HG02588 (cell line): Measurements from ENCODE around the gene OSBP2.

Experiments used
- ATAC-seq: cut with Tn5 transposase; IDR thresholded peaks from one replicate; pipeline ENCODE4 v1.9.1; 2021; ENCODE audit warnings: mild to moderate bottlenecking, moderate library complexity; ENCODE audit not compliant: unreplicated experiment

The OSBP2 gene

DNA sequence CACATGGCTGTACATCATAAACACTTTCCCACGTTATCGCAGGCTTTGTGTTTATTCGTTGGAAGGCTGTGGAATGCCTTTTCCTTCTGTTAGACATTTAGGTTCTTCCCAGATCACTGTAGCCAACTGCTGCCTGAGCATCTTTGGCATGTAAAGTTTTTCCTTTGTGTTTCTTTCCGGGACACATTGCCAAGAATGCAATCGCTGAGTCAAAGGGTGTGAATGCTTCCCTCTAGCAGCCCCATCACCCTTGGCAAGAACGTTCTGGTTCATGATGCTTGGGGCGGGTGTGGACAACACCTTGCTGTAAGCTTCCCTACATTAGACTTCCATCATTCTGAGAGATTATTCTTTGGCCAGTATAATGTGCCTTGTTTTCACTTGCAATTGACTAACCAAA, 136.2 kb downstream of the OSBP2 start:
- ATAC-seq: no peak

DNA sequence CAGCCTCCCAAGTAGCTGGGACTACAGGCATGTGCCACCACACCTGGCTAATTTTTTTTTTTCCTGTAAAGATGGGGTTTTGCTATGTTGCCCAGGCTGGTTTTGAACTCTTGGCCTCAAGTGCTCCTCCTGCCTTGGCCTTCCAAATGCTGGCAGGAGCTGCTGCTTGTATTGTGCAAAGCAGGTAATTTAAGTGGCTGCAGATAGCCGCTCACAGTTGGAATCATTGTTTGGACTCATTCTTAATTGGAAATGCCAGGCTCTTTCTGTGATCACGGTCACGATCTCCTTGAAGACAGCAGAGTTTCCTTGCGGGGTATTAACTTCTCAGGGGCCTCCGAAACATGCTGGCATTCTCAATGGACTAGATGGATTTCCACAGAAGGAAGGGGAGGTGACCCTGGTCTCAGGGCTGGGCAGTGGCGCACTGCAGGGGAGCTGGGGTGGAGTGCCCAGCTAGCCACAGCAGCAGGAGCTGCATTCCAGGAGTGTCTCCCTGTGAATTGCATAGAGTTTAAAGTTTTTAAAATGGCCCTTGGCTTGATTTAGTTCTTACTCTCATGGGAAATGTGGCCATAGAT, 137.8 kb downstream of the OSBP2 start:
- ATAC-seq: no peak

DNA sequence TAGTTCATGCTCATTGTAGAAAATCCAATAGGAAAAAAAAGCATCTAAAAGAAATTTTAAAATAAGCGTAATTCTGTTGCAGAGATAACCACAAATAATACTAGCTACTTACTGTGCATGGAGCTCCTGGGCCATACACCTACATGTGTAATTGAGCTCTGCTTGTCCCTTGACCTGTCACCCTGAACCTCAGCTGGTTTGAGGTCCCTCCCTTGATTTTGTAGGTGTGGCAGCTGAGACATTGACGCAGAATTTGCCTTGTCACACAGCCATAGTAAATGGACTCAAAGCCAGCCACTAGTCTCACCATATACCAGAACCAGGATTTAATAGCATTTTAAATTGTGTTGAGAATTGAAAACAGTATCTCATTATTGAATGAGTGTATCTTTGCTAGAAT, 138.6 kb downstream of the OSBP2 start:
- ATAC-seq: no peak

DNA sequence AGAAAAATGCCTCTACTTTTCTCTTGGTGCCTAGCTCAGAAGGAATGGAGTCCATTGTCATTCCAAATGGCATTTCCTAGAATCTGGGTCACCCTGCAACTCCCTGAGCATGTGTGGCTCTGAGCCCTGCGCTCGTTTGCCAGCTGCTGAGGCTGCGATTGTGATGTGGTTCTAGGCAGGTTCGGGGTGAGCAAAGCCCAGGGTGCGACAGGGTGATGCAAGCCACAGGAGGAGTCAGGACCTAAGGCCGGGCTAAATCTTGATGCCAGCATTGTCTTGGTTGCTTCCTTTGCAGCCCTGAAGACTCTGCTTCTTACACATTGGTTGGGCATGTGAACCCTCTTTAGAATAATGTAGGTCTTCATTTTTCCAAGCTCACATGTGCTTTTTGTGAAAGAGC, 142.9 kb downstream of the OSBP2 start:
- no peak for ATAC-seq

DNA sequence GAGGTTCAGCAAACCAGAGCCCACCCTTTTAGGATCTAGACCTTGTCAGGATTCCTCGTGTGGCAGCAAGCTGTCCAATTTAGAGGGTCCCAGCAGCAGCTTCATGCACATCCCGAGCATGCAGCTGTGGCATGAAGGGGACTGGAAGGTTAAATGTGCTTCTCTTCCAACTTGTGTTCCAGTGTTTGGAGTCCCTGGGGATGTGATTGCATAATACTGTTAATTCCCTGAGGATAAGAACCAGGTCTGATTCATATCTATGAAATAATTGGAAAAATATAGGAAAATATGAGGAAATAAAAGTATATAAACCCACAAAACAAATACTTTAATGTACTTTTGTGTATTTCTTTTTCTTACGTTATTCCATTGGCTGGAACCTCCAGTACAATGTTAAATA, 143.4 kb downstream of the OSBP2 start:
- no peak for ATAC-seq

DNA sequence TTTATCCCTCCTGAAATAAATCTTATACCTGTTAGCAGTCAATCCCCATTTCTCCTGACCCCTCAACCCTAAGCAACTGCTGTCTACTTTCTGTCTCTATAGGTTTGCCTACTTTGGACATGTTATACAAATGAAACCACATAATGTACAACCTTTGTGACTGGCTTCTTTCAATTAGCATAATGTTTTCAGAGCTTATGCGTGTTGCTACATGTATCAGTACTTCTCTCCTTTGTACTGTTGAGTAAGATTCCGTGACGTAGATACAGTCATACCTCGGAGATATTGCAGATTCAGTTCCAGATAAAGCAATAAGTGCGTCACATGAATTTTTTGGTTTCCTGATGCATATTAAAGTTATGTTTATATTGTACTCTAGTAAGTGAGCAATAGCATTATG, 146.6 kb downstream of the OSBP2 start:
- ATAC-seq: no peak

DNA sequence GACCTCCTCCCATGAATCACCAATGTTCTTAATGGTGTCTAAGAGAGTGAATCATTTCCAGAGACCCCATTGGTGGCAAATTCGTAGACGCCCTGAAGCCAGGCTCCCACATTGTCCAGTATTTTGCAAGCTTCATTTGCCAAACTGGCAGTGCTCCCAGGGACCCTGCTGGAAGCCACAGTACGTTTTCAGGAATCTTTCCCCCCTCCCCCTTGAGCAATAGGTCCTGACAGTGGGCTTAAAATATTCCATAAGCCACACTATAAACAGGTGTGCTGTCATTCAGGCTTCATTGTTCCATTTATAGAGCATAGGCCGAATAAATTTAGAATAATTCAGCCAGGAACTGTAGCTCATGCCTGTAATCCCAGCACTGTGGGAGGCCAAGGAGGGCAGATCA, 148.6 kb downstream of the OSBP2 start:
- no peak for ATAC-seq

DNA sequence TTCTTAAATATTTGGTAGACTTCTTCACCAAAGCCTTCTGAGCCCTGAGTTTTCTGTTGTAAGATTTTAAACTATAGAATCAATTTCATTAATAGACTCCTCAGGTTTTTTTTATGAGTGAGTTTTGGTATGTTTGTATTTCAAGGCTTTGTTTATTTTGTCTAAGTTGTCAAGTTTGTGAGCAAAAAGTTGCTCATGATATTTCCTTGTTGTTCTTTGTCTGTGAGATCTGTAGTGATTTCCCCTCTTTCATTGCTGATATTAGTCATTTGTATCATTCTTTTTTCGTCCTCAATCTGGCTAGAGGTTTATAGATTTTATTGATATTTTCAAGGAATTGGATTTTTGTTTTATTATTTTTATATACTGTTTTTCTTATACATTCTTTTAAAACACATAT, 152.9 kb downstream of the OSBP2 start:
- ATAC-seq: no peak

DNA sequence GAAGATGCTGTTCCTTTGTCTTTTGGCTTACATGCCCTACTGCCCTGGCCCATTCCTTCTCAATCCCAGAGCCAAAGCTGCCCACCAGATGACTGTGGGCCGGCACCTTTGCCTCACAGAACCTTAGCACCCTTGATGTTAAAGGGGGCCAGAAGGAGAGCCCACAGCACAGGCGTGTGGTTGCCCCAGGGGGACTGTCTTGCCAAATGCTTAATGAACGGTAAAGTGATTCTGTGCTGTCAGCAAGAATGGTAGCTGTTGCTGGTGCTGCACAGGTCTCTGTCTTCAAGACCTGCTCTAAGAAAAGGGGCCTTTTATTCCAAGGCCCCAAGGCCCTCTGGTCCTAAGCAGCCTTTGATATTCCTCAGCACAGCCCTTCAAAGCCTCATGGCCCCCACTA, 160.6 kb downstream of the OSBP2 start:
- ATAC-seq: no peak

DNA sequence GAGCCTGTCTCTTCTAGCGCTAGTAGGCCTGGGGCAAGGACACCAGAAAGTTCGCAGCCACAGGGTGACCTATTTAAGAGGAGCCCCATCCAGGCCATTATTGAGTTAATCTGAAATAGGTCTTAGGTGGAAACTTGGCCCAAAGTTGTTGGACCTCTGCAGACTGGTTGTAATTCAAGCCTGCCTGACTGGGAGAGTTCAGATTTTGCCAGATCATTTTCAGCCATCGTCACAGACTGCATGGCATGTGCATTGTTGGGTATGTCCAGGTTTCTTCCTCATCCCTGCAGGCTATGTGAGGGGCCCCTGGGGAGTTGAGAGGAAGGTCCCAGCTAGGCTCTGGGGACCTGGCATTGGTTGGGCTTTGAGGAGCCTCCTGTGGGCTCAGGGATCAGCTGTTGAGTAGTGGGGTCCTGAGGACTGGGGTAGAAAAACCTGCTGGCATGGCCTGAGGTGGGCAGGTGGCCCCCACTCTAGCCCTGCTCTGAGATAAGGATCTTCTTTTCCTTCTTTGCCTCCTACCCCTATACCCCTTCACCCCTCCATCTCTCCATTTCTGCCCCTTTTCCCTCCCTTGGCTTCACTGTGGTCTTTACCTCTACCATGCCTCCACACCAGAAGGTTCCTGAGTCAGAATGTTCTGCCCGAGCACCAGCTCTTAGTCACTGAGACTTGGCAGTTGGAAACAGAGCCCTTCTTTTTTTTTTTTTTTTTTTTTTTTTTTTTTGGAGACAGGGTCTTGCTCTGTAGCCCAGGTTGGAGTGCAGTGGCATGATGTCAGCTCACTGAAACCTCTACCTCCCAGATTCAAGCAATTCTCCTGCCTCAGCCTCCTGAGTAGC, 161.2 kb downstream of the OSBP2 start:
- no peak for ATAC-seq

DNA sequence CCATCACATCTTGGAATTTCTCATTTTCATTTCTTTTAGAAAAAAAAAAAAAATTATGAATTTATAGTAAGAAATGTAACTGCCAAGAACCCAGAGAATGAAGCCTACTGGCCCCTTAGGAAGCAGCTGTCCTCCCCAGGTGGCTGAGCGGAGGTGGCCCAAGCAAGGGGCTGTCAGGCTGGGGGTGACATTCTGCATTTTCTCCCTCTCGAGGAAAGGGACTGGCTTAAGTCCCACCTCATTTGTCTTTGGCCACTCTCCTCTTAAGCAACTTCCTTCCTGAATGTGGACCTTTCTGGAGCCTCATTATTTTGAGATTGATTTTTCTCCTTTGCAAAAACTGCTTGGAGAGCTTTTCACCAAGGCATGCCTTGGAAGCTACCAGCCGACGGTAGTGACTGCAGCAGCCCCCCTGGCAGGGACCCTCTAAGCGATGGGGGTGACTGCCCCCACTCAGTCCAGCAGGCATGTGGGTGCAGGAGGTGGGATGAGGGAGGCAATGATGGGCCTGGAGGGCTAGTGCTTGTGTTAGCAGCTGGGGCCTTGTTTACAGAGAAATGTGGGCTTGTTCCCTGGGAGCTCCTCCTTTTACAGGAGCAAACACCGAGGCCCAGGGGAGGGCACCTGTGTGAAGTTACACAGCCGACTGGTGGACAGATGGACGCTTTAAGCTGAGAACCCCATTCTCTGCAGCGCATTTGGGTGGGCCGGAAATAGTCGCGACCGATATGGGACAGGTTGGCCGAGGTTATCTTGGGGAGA, 162.2 kb downstream of the OSBP2 start:
- ATAC-seq: no peak

DNA sequence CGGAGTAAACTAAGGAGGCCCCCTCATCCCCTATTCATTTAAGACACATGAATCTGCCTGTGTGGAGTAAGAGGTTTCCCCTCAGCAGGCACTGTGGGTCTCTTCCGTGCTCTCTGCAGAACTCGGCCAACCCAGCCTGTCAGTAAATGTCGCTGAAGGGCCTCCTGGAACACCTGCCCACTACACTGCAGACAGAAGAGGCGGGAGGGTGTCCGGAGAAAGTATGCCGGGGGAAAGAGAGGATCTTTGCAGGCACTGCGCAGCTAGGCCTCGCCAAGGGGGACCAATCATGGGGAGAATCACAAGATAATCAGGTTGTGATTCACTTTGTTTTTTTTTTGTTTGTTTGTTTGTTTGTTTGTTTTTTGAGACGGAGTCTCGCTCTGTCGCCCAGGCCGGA, 163.1 kb downstream of the OSBP2 start:
- no peak for ATAC-seq

DNA sequence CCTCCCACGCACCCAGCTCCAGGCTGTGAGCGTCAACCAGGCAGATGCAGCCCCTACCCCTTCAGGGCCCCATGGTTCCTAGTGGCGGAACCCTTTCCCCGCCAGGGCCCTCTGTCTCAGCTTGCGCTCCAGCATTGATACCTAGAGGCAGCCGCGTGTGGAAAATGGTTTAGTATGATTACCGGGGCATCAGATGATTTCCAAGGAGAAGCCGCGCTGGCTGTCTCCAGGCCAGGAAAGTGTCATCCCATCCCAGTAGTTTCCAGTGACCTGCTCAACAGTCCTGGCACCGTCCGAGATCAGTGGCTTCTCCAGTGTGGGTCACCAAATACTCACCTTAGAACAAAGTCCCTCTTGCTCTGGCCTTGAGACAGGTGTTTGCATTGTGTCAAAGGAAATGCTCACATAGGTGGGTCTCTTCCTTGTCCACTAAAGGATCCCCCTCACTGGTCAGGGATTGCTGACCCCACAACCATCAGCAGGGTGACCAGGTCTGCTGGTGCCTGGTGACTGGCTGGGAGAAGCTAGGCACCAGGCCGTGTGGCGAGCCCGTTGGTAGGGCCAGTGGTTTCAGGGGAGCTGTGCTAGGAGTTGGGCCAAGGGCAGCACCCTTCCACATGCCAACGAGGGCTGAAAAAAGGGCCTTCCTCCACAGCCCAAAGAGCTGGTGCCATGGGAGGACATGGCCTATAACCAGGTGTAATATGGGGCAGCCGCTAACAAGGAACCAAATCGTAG, 164.5 kb downstream of the OSBP2 start:
- no peak for ATAC-seq

DNA sequence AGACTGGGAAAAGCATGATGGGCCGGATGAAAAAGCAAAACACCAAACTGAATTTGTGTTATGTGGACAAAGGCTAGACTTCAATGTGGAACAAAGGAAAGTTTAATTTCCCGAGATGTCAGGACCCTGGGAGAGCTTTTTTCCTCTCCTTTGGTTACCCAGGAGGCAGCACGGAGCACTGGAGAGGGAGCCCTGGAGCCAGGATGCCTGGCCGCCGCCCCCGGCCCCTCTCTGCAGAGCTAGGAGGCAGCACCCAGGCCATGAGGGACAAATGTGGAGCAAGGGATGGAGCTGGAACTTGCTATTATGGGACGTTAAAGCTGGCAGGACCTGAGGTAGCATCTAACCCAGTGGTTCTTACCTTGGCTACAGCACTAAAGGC, 165.0 kb downstream of the OSBP2 start:
- ATAC-seq: no peak

DNA sequence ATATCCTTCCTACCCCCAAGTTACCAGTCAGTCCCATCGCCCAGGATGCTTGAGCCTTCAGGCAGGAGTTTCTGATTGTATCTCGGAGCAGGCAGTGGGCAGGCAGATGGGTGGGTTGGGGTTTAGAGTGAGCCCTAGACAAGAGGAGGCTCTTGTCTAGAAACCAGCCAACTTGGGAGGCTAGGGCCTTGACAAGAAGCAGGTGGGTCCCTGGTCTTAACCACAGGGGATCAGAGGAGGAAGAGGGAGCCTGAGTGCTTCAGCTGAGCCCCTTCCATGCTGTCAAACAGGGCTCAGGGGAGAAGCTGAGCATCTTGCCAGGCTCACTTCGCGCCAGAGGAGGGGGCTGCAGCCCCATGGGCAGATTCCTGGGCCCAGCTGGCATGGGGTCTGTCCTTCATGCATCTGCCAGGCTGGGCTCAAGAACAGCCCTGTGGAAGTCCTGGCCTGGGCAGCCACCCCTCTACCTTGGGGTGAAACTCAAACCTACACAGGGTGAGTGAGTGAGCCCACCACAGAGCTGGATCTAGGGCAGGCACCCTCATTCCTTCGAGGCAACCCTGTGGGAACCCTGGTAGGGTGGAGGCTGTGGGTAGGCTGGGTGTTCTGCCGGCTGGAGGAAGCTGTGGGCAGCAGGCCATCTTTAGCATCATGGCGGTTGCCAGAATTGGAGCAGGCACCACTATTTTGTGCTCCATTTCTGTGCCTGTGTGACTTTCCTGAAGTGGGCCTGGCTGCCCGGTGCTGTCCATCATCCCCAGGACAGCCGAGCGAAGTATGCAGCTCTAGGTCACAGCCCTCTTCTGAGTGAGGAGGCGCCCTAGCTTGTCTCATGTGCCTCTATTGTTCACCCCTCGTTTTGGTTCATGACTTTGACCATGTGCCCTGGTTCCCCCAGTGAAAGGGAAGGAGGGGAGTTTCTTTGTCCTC, 165.8 kb downstream of the OSBP2 start:
- no peak for ATAC-seq

DNA sequence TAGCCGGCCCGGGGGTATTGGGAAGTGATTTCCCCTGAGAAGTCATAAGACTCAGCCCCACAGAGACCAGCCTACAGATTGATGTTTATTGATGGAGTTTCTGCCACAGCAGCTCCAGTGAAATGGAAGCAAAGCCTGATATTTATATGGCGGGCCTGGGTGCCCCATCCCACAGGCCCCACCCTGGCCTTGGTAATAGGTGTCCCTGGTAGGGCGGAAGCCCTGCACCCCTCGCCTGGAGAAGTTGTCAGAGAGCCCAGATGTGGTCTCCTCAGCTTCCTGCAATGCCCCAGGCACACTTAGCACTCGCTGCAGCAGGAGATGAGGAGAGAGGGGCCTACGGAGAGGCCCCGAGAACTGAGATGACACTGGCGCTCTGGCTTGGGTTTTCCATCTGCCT, 166.5 kb downstream of the OSBP2 start:
- ATAC-seq: no peak

DNA sequence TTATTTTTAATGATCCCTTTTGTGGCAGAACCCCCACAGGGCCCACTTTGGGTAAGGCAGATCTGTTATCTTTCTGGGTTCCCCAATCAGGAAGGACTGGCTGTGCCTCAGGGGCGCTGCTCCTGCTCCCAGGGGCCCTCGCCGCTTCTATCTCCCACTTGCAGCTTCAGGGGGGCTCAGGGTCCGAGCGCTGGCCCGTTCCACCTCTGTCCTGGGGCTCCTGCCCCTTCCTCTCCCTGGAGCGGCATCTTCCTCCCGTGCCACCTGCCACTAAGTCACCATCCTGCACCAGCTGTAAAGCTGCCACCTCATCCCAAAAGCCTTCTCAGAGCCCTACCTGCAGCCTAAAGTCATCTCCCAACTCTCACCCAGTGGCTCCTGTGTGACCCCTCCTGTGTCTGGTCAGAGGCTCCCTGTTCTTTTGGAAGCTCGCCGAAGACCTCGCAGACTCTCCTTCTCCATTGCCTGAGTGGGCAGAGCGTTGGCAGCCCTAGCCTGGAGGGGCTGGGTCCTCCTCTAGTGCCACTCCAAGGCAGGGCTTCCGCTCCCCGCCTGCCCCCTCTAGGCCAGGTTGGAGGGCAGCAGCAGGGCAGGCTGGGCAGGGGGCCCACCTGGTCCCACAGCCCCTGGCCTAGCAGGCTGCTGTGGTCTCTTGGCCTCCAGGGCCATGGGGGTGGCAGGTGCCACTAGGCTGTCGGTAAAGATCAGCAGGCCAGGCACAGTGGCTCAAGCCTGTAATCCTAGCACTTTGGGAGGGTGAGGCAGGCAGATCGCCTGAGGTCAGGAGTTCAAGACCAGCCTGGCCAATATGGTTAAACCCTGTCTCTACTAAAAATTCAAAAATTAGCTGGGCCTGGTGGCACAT, 167.2 kb downstream of the OSBP2 start:
- no peak for ATAC-seq

DNA sequence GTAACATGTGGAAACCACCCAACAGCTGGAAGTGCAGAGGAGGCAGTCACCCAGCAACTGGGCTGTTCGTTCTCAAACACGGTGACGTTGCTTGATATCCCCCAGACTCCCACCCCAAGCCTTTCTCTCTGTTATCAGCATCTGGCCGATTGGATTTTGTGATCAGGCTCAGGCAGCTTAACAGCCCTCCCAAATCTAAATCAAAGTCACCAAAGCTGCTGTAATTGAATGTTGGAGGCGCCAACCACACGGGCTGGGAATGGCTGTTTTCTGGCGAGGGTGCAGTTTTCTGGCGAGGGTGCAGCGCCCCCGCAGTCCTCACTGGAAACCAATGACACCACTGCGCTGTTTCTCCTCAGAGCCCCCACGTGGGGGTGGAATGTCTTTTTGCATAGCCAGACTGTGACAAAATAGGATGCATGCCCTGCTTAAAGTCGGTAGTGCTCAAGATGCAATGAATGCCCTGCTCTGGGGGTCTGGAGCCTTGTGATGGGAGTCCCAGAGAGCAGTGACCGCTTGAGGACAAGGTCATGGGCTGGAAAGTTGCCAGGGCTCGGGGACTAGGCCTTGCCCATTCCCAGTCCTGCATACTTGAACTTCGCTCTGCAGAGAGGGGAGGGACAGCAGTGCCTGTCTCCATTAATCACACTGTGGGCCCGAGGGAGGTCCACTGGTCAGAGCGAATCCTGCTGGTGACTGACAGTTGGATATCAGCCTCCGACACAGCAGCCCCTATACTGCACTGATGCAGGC, 168.6 kb downstream of the OSBP2 start:
- no peak for ATAC-seq
